Peyer's patch (tissue), 4 donors: ENCODE measurements around the gene AOAH. TPM values are rescaled to one million over a fixed set of nuclear protein-coding genes. Genes with fewer than 3 reads are reported as not detected.

Experiments
- DNase-seq, 3 donors: peaks; one replicate each; pipeline ENCODE4 v3.0.0-alpha.2; 2017 to 2019
- H3K27ac ChIP-seq, 4 donors: fragments of 200-600 bp; sonication (generic); one replicate each; pipeline ENCODE4 v1.5.1; 2016 to 2019
- H3K27me3 ChIP-seq, 2 donors: fragments of 200-600 bp; sonication (generic); one replicate each; pipeline ENCODE4 v1.5.1; 2019
- H3K36me3 ChIP-seq, 3 donors: fragments of 200-600 bp; sonication (generic); one replicate each; pipeline ENCODE4 v1.5.1; 2016 to 2019
- H3K4me1 ChIP-seq, 4 donors: fragments of 200-600 bp; sonication (generic); one replicate each; pipeline ENCODE4 v1.5.1; 2016 to 2019
- H3K4me3 ChIP-seq, 4 donors: fragments of 200-600 bp; sonication (generic); 1 replicate in 3 of 4; 2 replicates in 1 of 4; pipeline ENCODE4 v1.5.1; 2016 to 2019; ENCODE audit warnings: mild to moderate bottlenecking in 1 of 4
- H3K9me3 ChIP-seq, 4 donors: fragments of 200-600 bp; sonication (generic); one replicate each; pipeline ENCODE4 v1.5.1; 2016 to 2019; ENCODE audit warnings: mild to moderate bottlenecking in 1 of 4
- POLR2A ChIP-seq, 2 donors: fragments of 450-650 bp; IDR thresholded peaks; one replicate each; pipeline ENCODE4 v1.5.1; 2017; ENCODE audit warnings: antibody characterized with exemption in 2 of 2, mild to moderate bottlenecking in 2 of 2, moderate library complexity in 2 of 2
- total RNA-seq, 4 donors: library from RNA; depleted of rRNA; stranded (reverse); fragments of >200 nt; gene quantifications; one replicate each; pipeline ENCODE4 v1.1.0, GENCODE V29; 2016
- TF ChIP-seq, protein P1 (sequence below), 6 experiments: fragments of 450-650 bp in 4 of 6; fragments of 200-600 bp in 2 of 6; sonication (generic) in 1 of 6; IDR thresholded peaks; one replicate each; pipeline ENCODE4 v1.5.1; 2017 to 2019; ENCODE audit warnings: antibody characterized with exemption in 6 of 6, mild to moderate bottlenecking in 3 of 6, moderate library complexity in 1 of 6

Gene AOAH
- total RNA-seq, 4 donors from 2014 or later: 33.3 to 60.2 (median 43.6) TPM

DNA sequence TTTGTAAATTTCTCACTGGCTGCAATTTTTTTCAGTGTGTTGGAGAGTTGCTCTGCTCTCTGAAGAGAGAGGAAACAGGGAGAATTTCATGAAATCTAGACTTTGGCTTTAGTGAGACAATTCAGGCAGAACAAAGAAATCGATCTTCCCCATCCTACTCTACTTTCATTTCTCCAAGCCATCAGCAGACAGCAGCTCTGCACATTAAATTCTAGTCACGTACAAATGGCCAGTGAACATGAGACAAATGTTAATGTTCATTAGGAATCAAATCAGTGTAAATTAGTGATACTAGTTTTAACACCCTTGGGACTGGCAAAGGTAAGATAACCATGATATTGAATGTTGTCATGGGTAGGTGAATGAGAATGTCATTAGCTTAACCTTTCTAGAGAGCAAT is 193.8 kb downstream of the AOAH start:
- Histone ChIP-seq H3K27me3 (no peaks in the 10 kb centered on the region), H3K27ac (no peak overlapping the region), H3K9me3 (no peaks in the 10 kb centered on the region), H3K4me3 (no peak overlapping the region), H3K36me3 (no peaks in the 10 kb centered on the region), H3K4me1 (no peaks in the 10 kb centered on the region)
- no peak for TF ChIP-seq POLR2A (IDR thresholded peaks at IDR 0.05)
- TF ChIP-seq, protein P1, sequence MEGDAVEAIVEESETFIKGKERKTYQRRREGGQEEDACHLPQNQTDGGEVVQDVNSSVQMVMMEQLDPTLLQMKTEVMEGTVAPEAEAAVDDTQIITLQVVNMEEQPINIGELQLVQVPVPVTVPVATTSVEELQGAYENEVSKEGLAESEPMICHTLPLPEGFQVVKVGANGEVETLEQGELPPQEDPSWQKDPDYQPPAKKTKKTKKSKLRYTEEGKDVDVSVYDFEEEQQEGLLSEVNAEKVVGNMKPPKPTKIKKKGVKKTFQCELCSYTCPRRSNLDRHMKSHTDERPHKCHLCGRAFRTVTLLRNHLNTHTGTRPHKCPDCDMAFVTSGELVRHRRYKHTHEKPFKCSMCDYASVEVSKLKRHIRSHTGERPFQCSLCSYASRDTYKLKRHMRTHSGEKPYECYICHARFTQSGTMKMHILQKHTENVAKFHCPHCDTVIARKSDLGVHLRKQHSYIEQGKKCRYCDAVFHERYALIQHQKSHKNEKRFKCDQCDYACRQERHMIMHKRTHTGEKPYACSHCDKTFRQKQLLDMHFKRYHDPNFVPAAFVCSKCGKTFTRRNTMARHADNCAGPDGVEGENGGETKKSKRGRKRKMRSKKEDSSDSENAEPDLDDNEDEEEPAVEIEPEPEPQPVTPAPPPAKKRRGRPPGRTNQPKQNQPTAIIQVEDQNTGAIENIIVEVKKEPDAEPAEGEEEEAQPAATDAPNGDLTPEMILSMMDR (IDR thresholded peaks at IDR 0.05): no peak
- DNase-seq: no peak

DNA sequence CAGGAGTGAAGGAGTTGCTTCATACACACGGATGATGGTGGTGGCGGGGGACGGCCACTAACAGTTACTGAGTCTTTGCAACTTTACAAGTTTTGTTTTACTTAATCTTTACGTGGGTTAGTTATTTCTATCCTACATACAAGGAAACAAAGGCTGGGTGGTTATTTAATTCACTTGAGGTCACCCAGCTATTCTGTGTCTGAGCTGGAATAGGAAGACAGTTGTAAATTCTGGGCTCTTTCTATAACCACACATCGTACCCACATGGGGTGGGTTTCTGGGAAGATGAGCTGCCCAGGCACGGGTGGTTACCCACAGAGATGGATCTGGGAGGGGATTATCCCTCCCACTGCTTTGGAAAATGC is 196.8 kb downstream of the AOAH start:
- Histone ChIP-seq H3K4me1 (no peaks in the 10 kb centered on the region), H3K9me3 (no peaks in the 10 kb centered on the region), H3K4me3 (no peak overlapping the region), H3K36me3 (no peaks in the 10 kb centered on the region), H3K27ac (no peak overlapping the region), H3K27me3 (no peaks in the 10 kb centered on the region)
- no peak for TF ChIP-seq POLR2A (IDR thresholded peaks at IDR 0.05)
- TF ChIP-seq, protein P1 (IDR thresholded peaks at IDR 0.05): no peak
- DNase-seq: no peak

DNA sequence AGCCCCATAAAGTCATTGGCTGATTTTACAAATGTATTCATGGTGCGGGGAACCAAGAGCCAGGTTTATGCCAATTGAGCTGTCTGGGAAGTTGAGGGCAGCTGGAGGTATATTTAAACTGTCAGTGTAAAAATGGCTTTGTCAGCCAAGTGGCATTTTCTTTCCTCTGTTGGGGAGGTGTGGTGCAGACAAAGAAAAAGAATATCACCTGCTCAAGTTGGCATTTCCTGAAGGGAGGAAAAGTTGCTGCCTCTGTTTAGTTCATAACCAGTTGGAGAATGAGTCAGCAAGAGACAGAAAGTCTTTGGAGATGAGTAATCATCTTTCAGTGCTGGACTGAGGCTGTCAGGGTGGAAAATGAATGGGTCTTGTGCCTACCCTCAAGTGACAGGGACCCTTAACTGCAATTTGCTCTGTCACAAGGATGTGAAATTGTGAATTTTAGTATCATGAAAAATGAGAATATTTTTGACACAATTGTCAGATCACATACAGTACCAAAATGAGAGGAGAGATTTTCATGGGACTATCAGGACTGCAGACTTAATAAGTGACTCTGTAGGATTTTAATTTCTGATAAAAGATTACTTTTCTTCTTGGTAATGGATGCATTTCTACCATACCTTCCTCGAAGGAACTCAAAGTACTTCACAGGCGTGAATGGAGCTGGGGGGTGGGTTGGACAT is 197.3 kb downstream of the AOAH start:
- no peak for DNase-seq
- Histone ChIP-seq H3K27me3 (no peaks in the 10 kb centered on the region), H3K9me3 (no peaks in the 10 kb centered on the region), H3K4me3 (no peak overlapping the region), H3K27ac (no peak overlapping the region), H3K4me1 (no peaks in the 10 kb centered on the region), H3K36me3 (no peaks in the 10 kb centered on the region)
- TF ChIP-seq, protein P1 (IDR thresholded peaks at IDR 0.05): no peak
- no peak for TF ChIP-seq POLR2A (IDR thresholded peaks at IDR 0.05)

DNA sequence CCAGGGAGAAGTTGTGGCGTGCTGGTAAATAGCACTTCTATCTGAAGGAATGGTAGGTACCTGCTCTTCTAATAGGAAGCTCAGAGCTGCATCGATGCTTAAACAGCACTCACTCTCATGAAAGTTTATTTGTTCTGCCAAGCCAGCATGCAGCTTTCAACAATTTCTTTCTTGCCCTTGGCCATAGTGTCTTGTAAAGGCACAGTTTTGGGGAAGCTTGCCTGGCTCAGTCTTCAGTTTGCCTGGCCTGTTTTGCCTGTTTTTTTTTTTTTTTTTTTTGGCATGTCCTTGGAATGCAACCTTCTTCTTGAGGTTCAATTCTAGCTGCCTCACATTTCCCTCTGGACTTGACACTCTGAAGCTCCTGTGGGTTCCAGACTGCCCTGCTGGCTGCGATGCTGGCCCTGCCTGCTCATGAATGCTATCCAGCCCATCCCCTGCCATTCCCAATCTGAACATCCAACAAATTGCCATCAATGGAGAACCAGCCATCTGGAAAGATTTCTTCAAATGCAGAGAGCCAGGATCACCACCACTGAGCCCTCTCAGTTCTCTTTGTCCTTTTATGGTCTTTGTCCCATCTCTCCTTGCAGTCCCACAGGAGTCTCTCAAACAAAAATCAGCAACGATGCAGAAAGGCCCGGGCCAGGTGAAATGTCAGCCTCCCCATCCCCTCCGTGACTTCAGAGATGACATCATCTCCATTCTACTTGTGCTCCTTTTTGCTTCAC is 200.8 kb downstream of the AOAH start:
- Histone ChIP-seq H3K27ac (no peak overlapping the region), H3K27me3 (no peaks in the 10 kb centered on the region), H3K36me3 (no peaks in the 10 kb centered on the region), H3K4me3 (no peak overlapping the region), H3K9me3 (no peaks in the 10 kb centered on the region), H3K4me1 (no peaks in the 10 kb centered on the region)
- no peak for TF ChIP-seq POLR2A (IDR thresholded peaks at IDR 0.05)
- TF ChIP-seq, protein P1 (IDR thresholded peaks at IDR 0.05): no peak
- DNase-seq: no peak

DNA sequence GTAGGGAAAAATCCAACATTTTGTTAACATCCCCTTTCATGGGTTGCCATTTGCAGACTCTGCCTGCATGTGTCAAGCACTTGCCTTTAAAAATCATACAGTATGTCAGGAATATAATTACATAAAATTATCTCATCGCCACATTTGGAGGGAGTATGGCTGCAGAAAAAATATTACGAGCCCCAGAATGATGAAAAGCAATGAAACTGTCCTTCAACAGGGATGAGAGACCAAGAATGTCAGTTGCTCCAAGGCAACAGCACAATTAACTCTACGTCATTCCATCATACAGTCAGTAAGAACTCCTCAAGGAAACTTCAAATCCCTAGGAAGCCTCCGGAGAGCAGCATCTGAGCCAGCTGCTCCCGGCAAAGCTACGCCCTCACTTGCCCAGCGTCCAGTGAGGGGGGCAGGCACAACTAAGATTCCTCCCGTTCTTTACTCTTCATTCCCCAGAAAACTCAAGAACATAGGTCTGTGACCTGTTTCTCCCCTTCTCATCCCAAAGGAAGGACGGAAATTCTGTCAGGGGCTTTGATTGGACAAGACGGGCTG is 201.8 kb downstream of the AOAH start:
- no peaks in the 10 kb centered on the region for H3K27me3 ChIP-seq
- H3K27ac ChIP-seq: no peak overlapping the region
- no peaks in the 10 kb centered on the region for H3K4me1 ChIP-seq
- TF ChIP-seq, protein P1 (IDR thresholded peaks at IDR 0.05): no peak
- no peak for TF ChIP-seq POLR2A (IDR thresholded peaks at IDR 0.05)
- no peak for DNase-seq
- no peaks in the 10 kb centered on the region for H3K9me3 ChIP-seq
- H3K4me3 ChIP-seq: no peak overlapping the region
- H3K36me3 ChIP-seq: no peaks in the 10 kb centered on the region
